GM19324 (cell line): Measurements from ENCODE around the gene RAD51B.

Experiments
- ATAC-seq: cut with Tn5 transposase; IDR thresholded peaks from one replicate; pipeline ENCODE4 v1.9.1; 2021; ENCODE audit warnings: mild to moderate bottlenecking, moderate library complexity; ENCODE audit not compliant: unreplicated experiment, low FRiP score

RAD51B gene

DNA sequence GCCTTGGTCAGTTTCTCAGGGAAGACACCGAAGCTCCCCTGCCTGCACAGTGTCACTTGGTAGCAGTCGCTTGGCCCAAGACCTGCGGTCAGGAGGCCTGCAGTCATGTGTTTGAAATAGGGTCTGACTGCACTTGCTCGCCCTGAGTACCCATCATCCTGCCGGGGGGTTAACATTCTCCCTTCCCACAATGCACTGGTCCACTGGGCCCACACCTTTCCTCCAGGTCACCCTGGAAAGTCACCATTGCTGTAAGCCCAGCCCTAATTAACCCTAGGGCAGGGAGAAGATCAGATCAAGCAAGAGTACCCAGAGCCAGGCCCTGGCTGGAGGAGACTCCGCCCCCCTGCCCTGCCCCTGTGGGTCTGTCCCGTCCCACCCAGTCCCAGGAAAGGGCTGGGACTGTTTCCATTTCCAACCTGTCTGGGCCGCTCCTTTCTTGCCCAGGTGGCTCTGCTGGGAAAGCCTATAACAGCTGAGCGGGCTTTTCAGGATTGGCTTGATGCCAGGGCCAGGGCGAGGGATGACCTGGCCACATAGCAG lies 886.2 kb downstream of the RAD51B start:
- ATAC-seq = no peak

DNA sequence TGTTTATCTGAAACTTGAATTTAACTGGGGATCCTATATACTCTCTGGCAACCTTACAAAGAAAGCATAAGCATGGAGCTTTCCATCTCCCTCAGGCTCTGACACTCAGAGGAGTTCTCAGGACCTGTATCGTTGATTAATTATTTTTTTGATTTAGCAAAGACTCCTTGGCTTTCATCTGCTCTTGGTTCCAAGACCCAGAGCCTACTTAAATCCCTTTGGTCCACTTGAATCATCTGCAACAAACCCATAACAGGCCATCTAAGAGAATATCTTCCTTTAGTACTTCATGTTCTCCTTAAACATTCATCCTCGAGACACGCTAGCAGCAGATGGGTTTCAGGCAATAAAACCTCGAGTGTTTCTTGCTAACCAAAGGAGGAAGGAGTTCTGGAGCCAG lies 887.9 kb downstream of the RAD51B start:
- no peak for ATAC-seq

DNA sequence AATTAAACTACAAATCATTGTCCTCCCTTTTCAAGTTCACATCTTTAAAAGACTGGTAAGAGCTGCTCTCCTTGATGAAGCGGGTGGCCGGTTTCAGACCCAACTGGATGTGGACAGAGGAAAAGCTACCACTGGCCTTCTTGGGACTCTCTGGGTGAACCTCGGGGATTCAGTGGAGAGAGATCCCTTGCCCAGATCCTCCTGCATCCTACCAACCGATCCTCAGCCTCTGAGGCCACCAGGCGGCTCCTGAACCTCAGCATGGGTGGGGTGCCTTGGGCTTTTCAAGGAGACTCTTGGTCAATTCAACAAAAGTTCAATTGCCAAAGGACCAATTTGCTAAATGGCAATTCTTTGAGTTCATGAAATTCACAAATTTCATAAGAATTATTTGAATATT lies 888.8 kb downstream of the RAD51B start:
- ATAC-seq = no peak

DNA sequence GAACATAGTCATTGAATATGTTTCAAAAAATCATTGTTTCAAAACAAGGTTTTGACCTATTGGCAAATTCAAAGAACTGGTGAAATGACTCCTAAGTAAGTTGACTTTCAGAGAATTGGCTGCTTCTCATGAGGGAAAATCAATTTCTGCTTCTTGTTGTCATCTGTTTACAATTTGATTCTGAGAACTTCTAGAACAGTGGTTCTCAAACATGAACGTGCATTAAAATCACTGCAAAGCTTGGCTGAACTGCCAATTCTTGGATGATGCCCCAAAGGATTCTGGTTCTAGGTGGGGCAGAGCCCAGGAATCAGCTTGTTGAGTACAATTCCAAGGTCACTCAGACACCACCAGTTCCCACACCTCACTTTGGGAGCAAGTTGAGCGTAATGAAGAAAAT lies 889.4 kb downstream of the RAD51B start:
- ATAC-seq = no peak

DNA sequence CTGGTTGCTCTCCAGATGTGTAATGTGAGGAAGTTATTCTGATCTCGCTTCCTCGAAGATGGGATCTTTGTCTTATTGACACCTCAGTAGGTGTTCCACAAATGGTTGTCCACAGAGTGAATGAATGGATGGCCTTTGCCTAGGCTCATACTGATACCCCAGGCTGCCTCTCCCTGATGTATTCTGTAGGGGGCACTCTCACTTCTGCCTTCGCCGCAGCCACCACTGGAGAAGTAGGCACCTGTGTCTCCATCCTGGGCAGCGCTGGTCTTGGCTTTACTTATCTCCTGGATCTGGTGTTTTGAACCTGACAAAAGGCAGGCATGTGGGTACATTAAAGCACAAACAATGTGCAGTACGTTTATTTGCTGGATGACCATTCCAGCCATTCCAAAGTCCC lies 891.2 kb downstream of the RAD51B start:
- ATAC-seq = no peak

DNA sequence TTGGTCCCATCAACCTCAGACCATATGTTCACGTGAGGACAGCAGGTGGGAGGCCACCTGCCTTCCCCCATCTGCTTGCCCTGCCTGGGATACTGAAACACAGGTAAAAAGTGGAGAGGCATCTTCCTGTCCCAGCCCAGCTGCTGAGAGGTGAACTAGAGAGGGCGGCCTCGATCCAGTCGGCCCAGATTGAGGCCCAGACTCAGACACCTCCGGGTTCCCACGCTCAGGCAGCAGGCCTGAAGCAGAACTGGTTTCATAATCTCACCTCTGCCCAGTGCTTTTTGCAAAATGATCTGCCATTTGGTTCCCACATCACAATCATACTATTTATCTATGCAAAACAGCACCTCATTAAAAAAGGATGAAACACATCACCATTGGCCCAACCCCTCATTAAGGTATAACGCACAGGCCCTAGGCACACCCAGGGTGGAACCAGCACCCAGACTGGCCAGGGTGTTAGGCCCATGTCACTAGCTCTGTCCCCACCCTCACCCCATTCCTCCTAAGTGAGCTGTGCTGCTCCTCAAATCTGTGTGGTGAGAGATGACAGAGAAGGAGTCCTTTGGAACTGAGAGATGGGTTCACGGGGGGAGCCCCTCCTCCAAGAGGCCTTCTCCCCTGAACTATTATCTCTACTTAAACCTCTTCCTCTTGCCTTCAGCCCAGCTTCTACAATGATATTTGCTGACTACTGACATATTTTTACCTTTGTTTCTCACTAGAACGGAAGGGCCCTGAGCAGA lies 892.2 kb downstream of the RAD51B start:
- no peak for ATAC-seq

DNA sequence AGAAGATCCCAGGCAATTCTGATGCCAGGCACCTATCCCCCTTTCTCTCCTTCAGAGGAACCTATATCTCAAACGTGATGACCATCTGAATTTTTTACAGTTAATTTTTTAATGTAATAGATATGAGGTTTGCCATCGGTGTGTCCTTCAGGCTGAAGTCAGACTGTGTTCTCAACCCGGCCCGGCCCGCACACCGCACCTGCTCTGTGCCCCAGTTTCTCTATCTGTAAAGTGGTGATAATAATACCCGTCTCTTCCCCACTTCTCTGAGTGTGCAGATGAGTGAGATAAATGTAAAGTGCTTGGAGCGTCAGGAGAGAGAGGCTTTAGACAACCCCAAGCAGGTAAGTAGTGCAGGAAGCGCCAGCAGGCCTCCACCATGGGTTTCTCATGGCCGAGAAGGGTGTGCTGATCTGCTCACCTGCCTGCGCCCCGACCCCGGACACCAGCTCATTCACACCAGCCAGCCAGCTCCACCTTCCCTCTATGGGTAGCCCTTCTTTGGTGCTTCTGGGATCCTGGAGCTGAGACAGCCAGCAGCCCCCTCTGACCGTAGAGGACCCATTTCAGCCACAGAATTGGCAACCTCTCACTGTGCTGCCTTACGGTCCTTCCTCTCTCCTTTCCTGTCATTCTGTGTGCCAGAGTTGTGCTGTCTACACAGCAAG lies 893.3 kb downstream of the RAD51B start:
- ATAC-seq = no peak

DNA sequence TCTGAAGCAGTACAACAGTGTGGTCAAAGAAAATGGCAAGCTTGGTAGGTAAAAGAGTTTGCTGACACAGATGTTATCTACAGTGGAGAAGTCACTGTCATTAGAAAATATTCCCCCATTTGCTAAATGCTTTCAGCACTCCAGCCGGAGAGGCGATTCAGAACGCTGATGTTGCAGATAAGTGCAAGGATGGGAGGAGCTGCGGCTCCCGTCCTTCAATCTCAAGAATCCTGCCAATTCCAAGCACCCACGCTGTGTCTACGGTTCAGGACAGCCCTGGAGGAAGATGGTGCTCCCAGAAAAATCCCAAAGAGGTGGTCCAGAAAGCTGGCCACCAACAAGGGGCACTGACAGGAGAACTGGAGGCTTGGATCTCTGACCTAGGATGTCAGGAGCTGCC lies 894.2 kb downstream of the RAD51B start:
- ATAC-seq = no peak

DNA sequence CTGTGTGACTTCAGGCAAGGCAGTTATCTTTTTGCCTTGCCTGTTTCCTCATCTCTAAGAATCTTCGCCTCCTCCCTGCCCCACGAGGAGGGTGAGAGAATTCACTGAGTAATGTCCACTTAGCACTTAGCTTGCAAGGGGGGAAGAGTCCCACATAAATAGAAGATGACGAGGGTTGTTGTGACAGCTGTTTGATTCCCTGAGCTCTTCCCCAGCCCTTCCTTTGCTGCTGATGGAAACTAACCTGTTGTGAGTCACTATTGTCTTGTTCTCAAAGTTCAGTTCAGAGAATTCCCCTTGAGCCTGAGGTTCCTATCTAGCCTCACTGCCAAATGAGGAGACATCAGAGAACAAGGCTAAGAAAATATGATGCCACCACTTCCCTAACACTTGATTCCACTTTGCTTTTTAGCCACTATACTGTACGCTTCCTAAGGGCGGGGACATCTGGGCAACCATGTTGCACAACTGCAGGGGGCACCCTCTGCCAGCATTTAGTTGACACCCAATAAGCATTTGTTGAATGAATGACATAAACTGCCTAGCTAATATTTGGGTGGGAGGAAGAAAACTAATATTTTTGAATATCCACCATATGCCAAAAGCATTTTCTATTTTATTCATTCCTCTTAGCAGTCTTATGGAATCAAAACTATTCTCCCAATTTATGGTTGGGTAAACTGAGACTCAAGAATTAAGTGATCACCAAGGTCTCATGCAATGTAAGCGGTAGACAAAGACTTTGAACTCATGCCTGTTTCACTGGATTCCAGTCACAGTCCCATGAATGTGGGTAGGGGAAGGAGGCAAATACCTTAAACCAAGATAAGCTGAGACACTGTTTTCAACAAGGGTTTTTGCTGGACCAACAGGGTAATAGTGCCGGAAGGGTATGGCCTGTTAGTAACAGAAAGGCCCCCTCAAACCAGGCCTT lies 895.7 kb downstream of the RAD51B start:
- no peak for ATAC-seq

DNA sequence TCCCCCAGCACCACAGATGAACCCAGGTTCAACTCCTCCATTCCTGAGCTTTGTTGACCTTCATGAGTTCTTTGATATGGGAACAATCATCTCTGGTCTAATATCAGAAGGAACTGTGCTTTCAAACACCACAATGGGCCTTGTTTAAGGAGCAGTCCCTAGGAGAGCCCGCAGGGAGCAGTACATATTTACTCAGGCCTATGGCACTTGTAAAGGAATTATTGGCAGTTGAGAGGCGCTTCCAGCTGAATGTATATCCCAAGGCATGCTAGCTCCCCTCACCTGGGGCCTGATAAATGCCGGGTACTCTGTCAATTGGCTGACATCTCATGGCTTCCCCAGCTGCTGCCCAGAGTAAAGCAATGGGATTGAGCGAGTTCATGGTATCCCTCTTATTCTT lies 897.1 kb downstream of the RAD51B start:
- ATAC-seq = no peak

DNA sequence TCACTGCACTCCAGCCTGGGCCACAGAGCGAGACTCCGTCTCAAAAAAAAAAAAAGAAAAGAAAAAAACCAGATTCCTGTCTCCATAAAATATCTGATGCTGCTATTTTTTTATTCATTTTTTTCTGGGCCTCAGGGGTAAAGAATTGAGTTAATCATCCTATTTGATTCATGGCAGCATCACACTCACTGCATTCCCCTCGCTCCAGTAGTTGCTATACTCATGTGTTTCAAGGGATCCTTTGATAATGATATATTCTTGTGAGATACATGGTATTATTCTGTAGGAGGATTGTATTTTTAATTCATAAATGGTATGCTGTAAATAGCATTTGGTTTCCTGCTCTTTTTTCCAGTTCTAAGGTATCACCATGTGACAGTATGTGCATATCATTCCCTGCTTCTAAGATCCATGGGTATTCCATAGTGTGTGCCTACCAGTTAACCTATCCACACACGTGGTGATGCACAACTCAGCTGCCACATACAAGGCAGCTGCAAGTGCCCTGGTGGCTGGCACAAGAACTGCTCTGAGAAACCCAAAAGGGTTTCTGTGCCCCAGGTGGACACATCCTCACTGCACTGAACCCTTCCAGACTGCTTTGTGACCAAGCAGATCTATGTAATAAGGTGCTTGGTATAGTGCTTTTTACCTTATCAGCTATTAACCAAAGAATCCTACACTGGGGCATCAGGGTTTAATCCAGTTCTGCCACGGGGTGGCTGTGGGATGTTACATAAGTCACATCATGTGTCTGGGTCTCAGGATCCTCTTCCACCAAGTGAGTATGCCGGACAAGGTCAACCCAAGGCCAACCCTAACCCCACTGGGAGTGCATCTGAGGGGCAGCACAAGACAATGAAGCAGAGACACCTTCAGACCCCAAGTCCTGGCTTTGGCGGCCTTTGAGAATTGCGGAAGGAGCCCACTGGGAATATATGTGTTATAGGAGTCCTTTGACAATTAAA lies 898.7 kb downstream of the RAD51B start:
- no peak for ATAC-seq

DNA sequence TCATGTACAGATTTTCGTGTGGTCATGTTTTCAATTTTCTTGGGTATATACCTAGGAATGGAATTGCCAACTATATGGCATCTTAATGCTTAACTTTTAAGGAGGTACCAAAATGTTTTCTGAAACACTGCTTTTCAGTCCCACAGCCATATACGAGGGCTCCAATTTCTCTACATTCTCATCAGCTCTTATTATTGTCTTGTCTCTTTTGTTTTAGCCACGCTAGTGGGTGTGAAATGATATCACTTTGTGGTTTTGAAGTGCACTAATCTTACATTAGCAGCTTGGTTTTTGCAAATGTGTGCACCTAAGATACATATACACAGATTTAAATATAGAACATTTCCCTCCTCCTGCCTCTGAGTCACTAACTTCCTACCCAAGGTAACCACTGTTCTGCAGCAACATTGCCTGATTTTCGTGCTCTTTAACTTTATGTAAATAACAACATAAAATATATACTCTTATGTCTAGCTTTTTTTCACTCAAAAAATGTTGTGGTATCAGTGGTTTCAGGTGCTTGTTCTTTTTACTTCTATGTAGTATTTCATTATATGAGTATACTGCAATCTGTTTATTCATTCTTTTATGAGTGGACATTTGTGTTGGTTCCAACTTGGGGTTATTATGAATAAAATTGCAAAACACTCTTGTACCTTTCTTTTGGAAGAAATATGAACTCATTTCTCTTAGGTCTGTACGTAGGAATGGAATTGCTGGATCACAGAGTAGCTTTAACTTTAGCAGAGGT lies 900.2 kb downstream of the RAD51B start:
- no peak for ATAC-seq

DNA sequence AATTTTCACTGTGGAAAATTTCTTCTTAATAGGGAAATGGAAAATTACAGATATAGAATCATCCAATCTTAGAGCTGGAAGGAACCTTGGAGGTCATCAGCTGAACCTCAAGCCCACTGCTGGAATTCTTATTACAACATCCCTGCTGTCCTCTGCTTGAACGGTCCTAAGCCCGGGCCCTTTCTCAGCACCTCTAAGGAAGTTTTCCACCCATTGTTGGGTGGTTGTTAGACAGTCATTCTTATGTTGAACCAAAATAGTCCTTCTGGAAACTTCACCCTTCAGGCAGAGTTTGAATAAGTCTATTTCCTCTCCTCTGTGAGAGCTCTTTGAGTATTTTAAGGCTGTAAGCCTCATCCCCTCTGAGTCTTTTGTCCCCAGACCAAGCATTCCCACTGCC lies 902.6 kb downstream of the RAD51B start:
- no peak for ATAC-seq

DNA sequence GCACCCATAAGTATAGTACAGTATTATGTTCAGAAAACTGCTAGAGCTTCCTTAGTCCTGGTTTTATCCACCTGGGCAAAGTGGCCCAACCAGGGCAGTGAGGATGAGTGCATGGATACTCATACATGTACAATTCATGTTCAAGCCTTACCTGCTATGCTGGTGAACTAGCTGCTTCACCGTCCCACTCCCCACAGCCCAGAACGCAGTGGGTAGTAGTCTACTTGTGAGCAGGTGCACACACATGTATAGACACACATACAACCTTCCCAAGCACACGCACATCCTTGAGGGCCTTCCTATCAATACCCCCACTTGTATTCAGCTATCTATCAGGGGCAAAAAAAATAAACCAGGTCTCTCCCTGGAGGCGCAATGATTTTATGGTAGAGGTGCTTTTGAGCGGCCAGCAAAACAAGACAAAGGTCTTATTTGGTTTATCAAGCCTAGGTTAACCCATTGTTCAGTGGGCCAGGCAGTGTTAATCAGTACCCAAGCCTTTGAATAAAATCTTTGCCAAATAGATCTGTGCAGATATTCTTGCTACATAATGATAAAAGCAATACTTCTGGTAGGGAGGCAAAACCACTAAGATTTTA lies 903.5 kb downstream of the RAD51B start:
- ATAC-seq = no peak

DNA sequence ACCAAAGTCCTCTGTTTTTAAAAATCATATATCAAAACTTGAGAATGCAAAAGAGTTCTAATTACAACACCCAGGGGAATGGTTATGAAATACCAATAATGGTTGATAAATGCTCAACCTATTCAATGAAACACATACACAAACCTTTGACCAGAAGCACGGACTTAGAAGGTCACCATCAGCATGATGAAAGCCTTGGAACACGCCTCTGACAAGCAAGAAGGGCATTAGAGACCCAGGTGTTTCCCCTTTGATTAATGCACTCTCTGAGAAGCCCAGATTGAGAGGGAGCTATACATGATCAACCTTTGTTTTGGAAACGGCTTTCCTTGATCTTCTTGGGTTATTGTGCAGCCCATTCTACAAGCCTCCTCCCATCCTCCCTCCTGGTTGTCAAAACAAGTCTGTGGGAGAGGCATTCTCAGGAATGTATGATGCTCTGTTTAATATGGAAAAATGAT lies 904.3 kb downstream of the RAD51B start:
- ATAC-seq = no peak

DNA sequence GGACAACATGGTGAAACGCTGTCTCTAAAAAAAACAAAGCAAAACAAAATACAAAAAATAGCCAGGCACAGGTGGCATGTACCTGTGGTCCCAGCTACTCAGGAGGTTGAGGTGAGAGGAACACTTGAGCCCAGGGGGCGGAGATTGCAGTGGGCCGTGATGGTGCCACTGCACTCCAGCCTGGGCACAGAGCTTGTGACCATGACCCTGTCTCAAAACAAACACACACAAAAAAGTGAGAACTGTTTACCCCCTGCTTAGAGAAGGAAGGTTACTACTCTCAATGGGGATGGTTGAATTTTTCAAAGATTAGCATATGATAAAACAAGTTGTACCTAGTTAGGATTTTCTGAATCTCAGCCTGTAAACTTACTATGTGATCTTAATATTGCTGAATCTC lies 905.3 kb downstream of the RAD51B start:
- ATAC-seq = no peak

DNA sequence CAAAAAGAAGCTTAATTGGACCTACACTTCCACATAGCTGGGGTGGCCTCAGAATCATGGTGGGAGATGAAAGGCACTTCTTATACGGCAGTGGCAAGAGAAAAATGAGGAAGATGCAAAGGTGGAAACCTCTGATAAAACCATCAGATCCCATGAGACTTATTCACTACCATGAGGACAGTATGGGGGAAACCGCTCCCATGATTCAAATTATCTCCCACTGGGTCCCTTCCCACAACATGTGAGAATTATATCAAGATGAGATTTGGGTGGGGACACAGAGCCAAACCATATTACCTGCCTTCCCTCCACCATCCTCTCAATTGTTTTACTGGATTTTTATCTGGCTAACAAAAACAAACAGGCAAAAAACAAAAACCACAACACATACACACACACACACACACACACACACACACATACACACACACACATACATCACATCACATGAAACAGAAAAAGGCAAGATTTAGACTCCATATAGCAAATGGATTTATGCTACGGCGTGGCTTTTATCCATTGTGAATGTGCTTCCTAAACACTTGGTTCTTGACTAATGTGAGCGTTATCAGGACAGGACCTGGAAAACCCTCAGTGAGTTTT lies 906.6 kb downstream of the RAD51B start:
- ATAC-seq = no peak

DNA sequence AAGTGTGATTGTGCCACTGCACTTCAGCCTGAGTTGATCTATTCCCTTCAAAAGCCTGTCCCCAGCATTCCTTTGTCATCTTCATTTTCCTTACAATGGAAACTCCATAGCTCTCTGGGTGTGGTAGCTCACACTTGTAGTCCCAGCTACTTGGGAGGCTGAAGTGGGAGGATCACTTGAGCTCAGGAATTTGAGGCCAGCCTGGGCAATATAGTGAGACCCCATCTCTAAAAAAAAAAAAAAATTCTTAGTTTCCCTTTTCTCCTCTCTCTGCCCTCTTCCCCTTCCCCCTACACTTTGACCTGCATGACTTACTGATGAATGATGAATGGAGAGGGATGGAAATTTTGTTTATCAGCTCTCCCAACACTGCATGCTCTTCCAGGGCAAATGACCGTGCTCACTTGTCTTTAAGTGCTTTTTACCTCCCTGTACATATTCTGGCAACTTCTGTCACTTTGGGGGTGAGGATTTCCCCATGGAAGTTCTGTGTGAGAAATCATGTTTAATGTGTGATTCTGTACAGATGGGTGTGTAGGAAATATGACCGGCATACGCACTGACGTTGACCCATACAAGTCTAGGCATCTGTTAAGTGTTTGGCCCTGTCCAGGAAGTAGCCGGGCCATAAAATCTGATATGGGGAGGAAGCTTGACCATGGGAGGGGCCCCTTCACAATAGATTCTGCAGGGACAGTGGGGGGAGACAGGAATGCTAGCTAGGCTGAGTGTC lies 907.9 kb downstream of the RAD51B start:
- no peak for ATAC-seq
